H1 (cell line): ENCODE data around the gene STAG1. TPM values are rescaled to one million over a fixed set of nuclear protein-coding genes. Genes with fewer than 3 reads are reported as not detected.

Experiments used
- CTCF ChIA-PET: fragments of 300-600 bp; sonication (Branson Sonifier 250); formaldehyde crosslinking; loops from one replicate; lab custom pipeline; 2021; ENCODE audit not compliant: partially characterized antibody; lab: Charles Lee
- POLR2A ChIA-PET: fragments of 300-600 bp; sonication (Branson Sonifier 250); formaldehyde crosslinking; loops from one replicate; lab custom pipeline; 2021; ENCODE audit warnings: inconsistent platforms; ENCODE audit not compliant: partially characterized antibody; lab: Charles Lee
- DNase-seq, 2 experiments: peaks; one replicate each; pipeline versions ENCODE4 v3.0.0 to v3.0.0-alpha.2; 2010 to 2022; ENCODE audit warnings: low spot score in 2 of 2, low read depth in 1 of 2, mixed read lengths in 1 of 2
- FAIRE-seq: peaks from 2 replicates; lab custom pipeline; 2011; peaks lifted over from hg19 to GRCh38; lab: Jason Lieb, UNC
- H2AFZ ChIP-seq: 2 replicates; pipeline ENCODE4 v1.8.1; 2012; ENCODE audit warnings: low read length, inconsistent platforms
- H2AK5ac ChIP-seq: 2 replicates; pipeline ENCODE4 v1.6.1; 2013; ENCODE audit warnings: low read depth, low read length
- H2BK120ac ChIP-seq: replicated peaks from 2 replicates; pipeline ENCODE3; 2013; ENCODE audit warnings: low read depth, low read length, inconsistent platforms
- H2BK12ac ChIP-seq: 2 replicates; pipeline ENCODE4 v1.6.1; 2013; ENCODE audit warnings: low read depth, low read length
- H2BK15ac ChIP-seq: 2 replicates; pipeline ENCODE4 v1.6.1; 2013; ENCODE audit warnings: low read length
- H2BK20ac ChIP-seq: 2 replicates; pipeline ENCODE4 v1.6.1; 2013; ENCODE audit warnings: low read length
- H2BK5ac ChIP-seq: 2 replicates; pipeline ENCODE4 v1.6.1; 2013; ENCODE audit warnings: low read depth, low read length
- H3K14ac ChIP-seq: 2 replicates; pipeline ENCODE4 v1.6.1; 2013; ENCODE audit warnings: inconsistent platforms; ENCODE audit not compliant: insufficient read length
- H3K18ac ChIP-seq: 2 replicates; pipeline ENCODE4 v1.6.1; 2013; ENCODE audit warnings: low read length; ENCODE audit errors: extremely low read depth
- H3K23ac ChIP-seq: 2 replicates; pipeline ENCODE4 v1.6.1; 2013; ENCODE audit warnings: inconsistent platforms; ENCODE audit not compliant: insufficient read length
- H3K23me2 ChIP-seq: 2 replicates; pipeline ENCODE4 v1.6.1; 2013; ENCODE audit warnings: low read depth, low read length
- H3K27ac ChIP-seq: 2 replicates; pipeline ENCODE4 v1.6.1; 2011; ENCODE audit warnings: low read depth, low read length, inconsistent platforms
- H3K27me3 ChIP-seq, 4 experiments: replicated peaks in 1 of 4; 1 replicate in 1 of 4; 2 replicates in 3 of 4; pipeline versions ENCODE4 v1.6.1 to v1.8.1; 2011 to 2013; ENCODE audit warnings: low read length in 3 of 4, mild to moderate bottlenecking in 3 of 4, inconsistent platforms in 2 of 4, mixed read lengths in 2 of 4, moderate library complexity in 1 of 4; ENCODE audit not compliant: control insufficient read depth in 3 of 4, insufficient read depth in 3 of 4; ENCODE audit errors: extremely low read depth in 1 of 4
- H3K36me3 ChIP-seq, 4 experiments: 2 replicates each; pipeline versions ENCODE4 v1.6.1 to v1.8.1; 2011 to 2013; ENCODE audit warnings: mild to moderate bottlenecking in 4 of 4, low read length in 3 of 4, moderate library complexity in 2 of 4, control low read depth in 1 of 4, inconsistent platforms in 1 of 4; ENCODE audit not compliant: insufficient read depth in 4 of 4, control insufficient read depth in 2 of 4
- H3K4ac ChIP-seq: replicated peaks from 2 replicates; pipeline ENCODE3; 2013; ENCODE audit warnings: low read length, low read depth, mixed read lengths, inconsistent platforms; ENCODE audit not compliant: insufficient read length
- H3K4me1 ChIP-seq, 4 experiments: replicated peaks in 1 of 4; 1 replicate in 1 of 4; 2 replicates in 3 of 4; pipeline versions ENCODE4 v1.6.1 to v1.8.1; 2011 to 2013; ENCODE audit warnings: low read length in 3 of 4, inconsistent platforms in 2 of 4, mixed read lengths in 1 of 4; ENCODE audit not compliant: insufficient read depth in 4 of 4, control insufficient read depth in 3 of 4
- H3K4me2 ChIP-seq, 2 experiments: 2 replicates each; pipeline versions ENCODE4 v1.6.1 to v1.8.1; 2011 to 2013; ENCODE audit warnings: low read depth in 2 of 2, low read length in 2 of 2, control low read depth in 1 of 2, inconsistent platforms in 1 of 2, mild to moderate bottlenecking in 1 of 2; ENCODE audit not compliant: insufficient read depth in 1 of 2
- H3K4me3 ChIP-seq, 4 experiments: fragments of 200-600, 300-600 bp in 1 of 4; sonication (generic), shearing (Covaris generic), sonication (Bioruptor Twin) in 1 of 4; 2 replicates each; pipeline versions ENCODE4 v1.5.1 to v1.8.1; 2011 to 2016; ENCODE audit warnings: low read length in 4 of 4, low read depth in 3 of 4, control low read depth in 2 of 4, inconsistent platforms in 2 of 4, mild to moderate bottlenecking in 2 of 4, mixed read lengths in 1 of 4, moderate library complexity in 1 of 4; ENCODE audit not compliant: insufficient read depth in 2 of 4; ENCODE audit errors: extremely low read depth in 1 of 4
- H3K56ac ChIP-seq: replicated peaks from 2 replicates; pipeline ENCODE3; 2013; ENCODE audit warnings: low read depth, mild to moderate bottlenecking, mixed read lengths, low read length, inconsistent platforms; ENCODE audit not compliant: insufficient read length
- H3K79me1 ChIP-seq: 2 replicates; pipeline ENCODE4 v1.6.1; 2013; ENCODE audit warnings: low read depth, low read length, control low read depth
- H3K79me2 ChIP-seq, 2 experiments: 2 replicates each; pipeline versions ENCODE4 v1.6.1 to v1.8.1; 2012 to 2013; ENCODE audit warnings: low read length in 2 of 2, mild to moderate bottlenecking in 2 of 2, inconsistent platforms in 1 of 2; ENCODE audit not compliant: insufficient read depth in 2 of 2, control insufficient read depth in 1 of 2
- H3K9ac ChIP-seq, 4 experiments: replicated peaks in 1 of 4; 1 replicate in 1 of 4; 2 replicates in 3 of 4; pipeline versions ENCODE4 v1.6.1 to v1.8.1; 2011 to 2013; ENCODE audit warnings: low read depth in 3 of 4, low read length in 3 of 4, control low read depth in 2 of 4, mild to moderate bottlenecking in 2 of 4, moderate library complexity in 2 of 4, inconsistent platforms in 1 of 4; ENCODE audit errors: extremely low read depth in 1 of 4
- H3K9me3 ChIP-seq, 2 experiments: 2 replicates each; pipeline versions ENCODE4 v1.6.1 to v1.8.1; 2012 to 2013; ENCODE audit warnings: mild to moderate bottlenecking in 2 of 2, moderate library complexity in 2 of 2, control low read depth in 1 of 2, inconsistent platforms in 1 of 2, low read depth in 1 of 2, low read length in 1 of 2, mixed read lengths in 1 of 2; ENCODE audit not compliant: insufficient read depth in 2 of 2
- H4K20me1 ChIP-seq, 2 experiments: replicated peaks in 1 of 2; 2 replicates each; pipeline versions ENCODE3 to v1.8.1; 2011 to 2013; ENCODE audit warnings: inconsistent platforms in 2 of 2, low read length in 2 of 2, mild to moderate bottlenecking in 1 of 2; ENCODE audit not compliant: insufficient read depth in 2 of 2, control insufficient read depth in 1 of 2
- H4K5ac ChIP-seq: 2 replicates; pipeline ENCODE4 v1.6.1; 2013; ENCODE audit warnings: low read length, low read depth, mixed read lengths, inconsistent platforms; ENCODE audit not compliant: insufficient read length
- H4K8ac ChIP-seq: 2 replicates; pipeline ENCODE4 v1.8.0; 2013; ENCODE audit warnings: mild to moderate bottlenecking, moderate library complexity, low read length, inconsistent platforms; ENCODE audit not compliant: insufficient read depth; ENCODE audit errors: extremely low read depth
- H4K91ac ChIP-seq: replicated peaks from 2 replicates; pipeline ENCODE3; 2013; ENCODE audit warnings: low read length, mixed read lengths, inconsistent platforms; ENCODE audit not compliant: insufficient read length
- ASH2L ChIP-seq: fragments of 200-600, 300-600 bp; sonication (generic); IDR thresholded peaks from one replicate; pipeline ENCODE4 v1.7.1; 2017; ENCODE audit warnings: low read length
- CREB1 ChIP-seq: IDR thresholded peaks from 2 replicates; pipeline ENCODE4 v1.6.1; 2012; ENCODE audit warnings: inconsistent platforms
- GTF2F1 ChIP-seq: IDR thresholded peaks from 2 replicates; pipeline ENCODE4 v1.6.1; 2012; ENCODE audit warnings: low read depth, low read length, improper control_type of control experiment, borderline replicate concordance
- PHF8 ChIP-seq: fragments of 200-600 bp; sonication (generic); conservative IDR thresholded peaks from 2 replicates; pipeline ENCODE4 v1.7.1; 2012; ENCODE audit warnings: low read depth, mild to moderate bottlenecking, inconsistent platforms, low read length, moderate library complexity
- WGBS, 2 experiments: shearing (Covaris generic) in 1 of 2; methylation state at CpG; one replicate each; pipeline versions ENCODE4 v1.1.6 to v1.1.7; 2013 to 2015; ENCODE audit warnings: low lambda C conversion rate in 2 of 2, mixed read lengths in 2 of 2, inconsistent platforms in 1 of 2, low coverage in 1 of 2, missing lambda C conversion rate in 1 of 2; ENCODE audit not compliant: insufficient replicate concordance in 2 of 2, insufficient coverage in 1 of 2, insufficient read length in 1 of 2; ENCODE audit errors: extremely low coverage in 1 of 2, missing lambda C conversion rate in 1 of 2; 5-methylcytosine and 5-hydroxymethylcytosine counted together
- polyA plus RNA-seq, 7 experiments: library from polyadenylated mRNA; depleted of rRNA in 3 of 7; stranded (reverse) in 5 of 7; unstranded in 2 of 7; fragments of >200 nt in 5 of 7; fragments of 200-250 nt in 2 of 7; gene quantifications; 1 replicate in 5 of 7; 2 replicates in 1 of 7; 4 replicates in 1 of 7; pipeline versions ENCODE4 v1.2.1 to v1.2.3, GENCODE V29; 2011 to 2013; ENCODE audit warnings: missing spikeins in 2 of 7, mixed read lengths in 2 of 7
- total RNA-seq: library from RNA; stranded (reverse); fragmentation: NEBNext Ultra II Directional; extraction: Animal tissue kit (Norgen Biotek cat#: 25700); gene quantifications from 2 replicates; pipeline ENCODE4 v1.2.1, GENCODE V29; 2021

STAG1 gene
- total and polyA plus RNA-seq, 2 of the 8 experiments (the other 6 are each of a cell fraction or from before 2014, with no cell fraction given), result 4.6 to 23.4 TPM

DNA sequence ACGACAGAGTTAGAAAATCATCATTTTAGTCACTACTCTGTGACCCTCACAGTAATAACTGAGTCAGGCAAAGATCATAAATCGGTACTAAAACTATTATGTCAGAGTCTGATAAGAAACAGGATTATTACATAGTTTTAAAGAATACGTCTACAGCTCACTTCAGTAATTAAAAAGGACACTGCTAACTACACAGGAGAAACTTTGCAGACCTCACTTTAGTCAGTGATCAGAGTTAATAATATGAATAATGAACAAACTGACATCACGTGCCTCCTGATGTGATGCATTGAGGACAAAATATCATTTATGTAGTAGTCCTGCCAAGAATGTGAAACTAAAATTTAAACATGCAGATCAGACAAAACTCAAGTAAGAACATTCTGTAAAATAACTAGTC, 339.9 kb downstream of the STAG1 start:
- Histone ChIP-seq H2BK12ac (no peak overlapping the region), H3K4me3 (no peak overlapping the region), H2AFZ (no peak overlapping the region), H3K27me3 (no peaks in the 10 kb centered on the region), H3K14ac (no peak overlapping the region), H3K9me3 (no peaks in the 10 kb centered on the region), H3K23me2 (no peaks in the 10 kb centered on the region), H2BK120ac (no peak overlapping the region), H3K4me1 (no peaks in the 10 kb centered on the region), H4K5ac (no peak overlapping the region), H2BK5ac (no peak overlapping the region), H3K56ac (no peak overlapping the region), H3K9ac (no peak overlapping the region), H4K91ac (no peak overlapping the region), H2AK5ac (no peak overlapping the region), H3K23ac (no peak overlapping the region), H3K18ac (no peak overlapping the region), H3K79me2 (no peaks in the 10 kb centered on the region), H3K27ac (no peak overlapping the region), H3K36me3 (no peaks in the 10 kb centered on the region), H3K79me1 (no peaks in the 10 kb centered on the region), H4K8ac (no peak overlapping the region), H2BK15ac (no peak overlapping the region)
- WGBS, 2 experiments, result 85% methylated on average over 4 of the region's 4 CpGs; no CpG with 5 or more reads in 1 of the 2 experiments
- ChIA-PET POLR2A (no interaction called here), CTCF (no interaction called here)
- no peak for FAIRE-seq
- DNase-seq, result no peak
- TF ChIP-seq CREB1 (no peak), GTF2F1 (no peak), ASH2L (no peak), PHF8 (no peak)
- TF ChIP-seq, all 59 proteins: peak for 0
- no peak overlapping the region for H3K4me2 ChIP-seq
- no peak overlapping the region for H3K4ac ChIP-seq
- H4K20me1 ChIP-seq, result no peaks in the 10 kb centered on the region
- H2BK20ac ChIP-seq, result no peak overlapping the region
